OCI-LY1 (cell line): ENCODE results near the gene KRT1.

Experiments used
- CTCF ChIP-seq: fragments of 200-600 bp; sonication (generic), shearing (Covaris generic); IDR thresholded peaks from 2 replicates; pipeline ENCODE4 v1.5.1; 2017; ENCODE audit warnings: mild to moderate bottlenecking, antibody characterized with exemption, low read length, moderate library complexity, mixed read lengths
- EZH2 ChIP-seq: fragments of 200-600 bp; sonication (generic), shearing (Covaris generic); IDR thresholded peaks from 2 replicates; pipeline ENCODE4 v1.8.0; 2017; ENCODE audit warnings: borderline replicate concordance, mixed run types, mild to moderate bottlenecking, antibody characterized with exemption, low read length, moderate library complexity, mixed read lengths

DNA sequence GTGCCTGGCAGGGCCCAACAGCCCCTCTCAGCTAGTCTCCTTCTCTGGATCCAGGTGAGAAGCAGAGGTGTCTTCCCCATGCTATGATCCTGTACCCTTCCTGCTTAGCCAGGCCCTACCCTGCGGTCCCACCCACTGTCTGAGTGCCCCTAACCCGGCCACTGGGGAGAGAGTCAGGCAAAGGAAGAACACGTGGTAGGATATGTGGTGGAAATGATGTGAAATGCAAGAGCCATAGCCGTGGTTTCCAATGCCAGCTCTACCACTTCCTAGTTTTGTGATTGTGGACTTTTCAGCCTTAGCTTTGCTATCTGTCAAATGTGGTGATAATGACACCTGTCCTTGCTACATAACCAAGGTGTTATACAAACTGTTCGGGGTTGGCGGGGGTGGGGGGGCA, 44.0 kb downstream of the KRT1 start:
- TF ChIP-seq CTCF, result no peak
- no peak for TF ChIP-seq EZH2
